HepG2 (cell line): ENCODE measurements around the gene FAM20A. TPM values are rescaled to one million over a fixed set of nuclear protein-coding genes. Genes with fewer than 3 reads are reported as not detected.
A peak's percentile ranks its signal among the peaks of the same experiment; 100 is the strongest.

ENCODE experiments used
- ATAC-seq: fragments of 200-7000 bp; cut with Tn5 transposase; 3 replicates; pipeline ENCODE4 v1.9.1; 2020; ENCODE audit warnings: mild to moderate bottlenecking, moderate library complexity
- BruUV-seq: library from RNA; stranded (reverse); fragments of 400-500 nt; replicated peaks from 2 replicates; lab custom pipeline; 2021; lab: Mats Ljungman, UMichigan
- CTCF ChIA-PET: fragments of 300-600 bp; formaldehyde crosslinking; extraction: SDS; loops from one replicate; lab custom pipeline; 2021; ENCODE audit warnings: low total read pairs, inconsistent platforms, low intra/inter-chr PET ratio; lab: Yijun Ruan, JAX
- POLR2A ChIA-PET: fragments of 350-600 bp; sonication (Branson Sonifier 250); formaldehyde crosslinking; loops from one replicate; lab custom pipeline; 2020; ENCODE audit warnings: antibody characterized with exemption, inconsistent platforms; lab: Yijun Ruan, JAX
- DNase-seq: peaks from one replicate; pipeline ENCODE4 v3.0.0-alpha.2; 2015; ENCODE audit warnings: low spot score
- FAIRE-seq: peaks from 3 replicates; lab custom pipeline; 2011; peaks lifted over from hg19 to GRCh38; lab: Jason Lieb, UNC
- H2AFZ ChIP-seq: one replicate; pipeline ENCODE4 v1.6.1; 2011; ENCODE audit warnings: low read length, inconsistent platforms
- H3K27ac ChIP-seq: fragments of 300-600 bp; 3 replicates; pipeline ENCODE4 v1.8.0; 2011; ENCODE audit warnings: mixed run types, mild to moderate bottlenecking, mixed read lengths, low read length, inconsistent platforms; ENCODE audit not compliant: insufficient read depth; ENCODE audit errors: extremely low read length
- H3K27me3 ChIP-seq, 2 experiments: fragments of 200-600 bp in 1 of 2; 2 replicates in 1 of 2; 3 replicates in 1 of 2; pipeline versions ENCODE4 v1.6.0 to v1.8.0; 2011; ENCODE audit warnings: low read length in 2 of 2, mild to moderate bottlenecking in 2 of 2, moderate library complexity in 2 of 2, inconsistent platforms in 1 of 2; ENCODE audit not compliant: insufficient read depth in 2 of 2, control insufficient read depth in 1 of 2
- H3K36me3 ChIP-seq, 2 experiments: fragments of 200-600 bp in 1 of 2; replicated peaks in 1 of 2; 2 replicates in 1 of 2; 3 replicates in 1 of 2; pipeline versions ENCODE4 v1.5.1 to v1.8.0; 2011; ENCODE audit warnings: low read length in 2 of 2, inconsistent platforms in 1 of 2; ENCODE audit not compliant: insufficient read depth in 2 of 2, control insufficient read depth in 1 of 2
- H3K4me1 ChIP-seq: 2 replicates; pipeline ENCODE4 v1.5.1; 2012; ENCODE audit warnings: low read length, inconsistent platforms; ENCODE audit not compliant: insufficient read depth
- H3K4me2 ChIP-seq: 2 replicates; pipeline ENCODE4 v1.6.0; 2011; ENCODE audit warnings: low read depth, low read length, inconsistent platforms
- H3K4me3 ChIP-seq, 3 experiments: fragments of 200-600 bp in 1 of 3; sonication (generic), shearing (Covaris generic) in 1 of 3; replicated peaks in 1 of 3; 2 replicates each; pipeline ENCODE4 v1.5.1; 2011 to 2016; ENCODE audit warnings: low read length in 3 of 3, inconsistent platforms in 2 of 3, low read depth in 2 of 3, mild to moderate bottlenecking in 2 of 3, control low read depth in 1 of 3, mixed read lengths in 1 of 3; ENCODE audit not compliant: insufficient read depth in 1 of 3
- H3K79me2 ChIP-seq: one replicate; pipeline ENCODE4 v1.6.1; 2011; ENCODE audit warnings: low read length, inconsistent platforms; ENCODE audit not compliant: insufficient read depth
- H3K9ac ChIP-seq: 2 replicates; pipeline ENCODE4 v1.6.0; 2011; ENCODE audit warnings: mild to moderate bottlenecking, low read depth, low read length, inconsistent platforms; ENCODE audit not compliant: insufficient read depth
- H3K9me3 ChIP-seq: 2 replicates; pipeline ENCODE4 v1.5.1; 2012; ENCODE audit warnings: mild to moderate bottlenecking, low read length
- H4K20me1 ChIP-seq: 2 replicates; pipeline ENCODE4 v1.6.0; 2011; ENCODE audit warnings: inconsistent platforms, mild to moderate bottlenecking, low read length, moderate library complexity; ENCODE audit not compliant: insufficient read depth
- ATF7 ChIP-seq, 2 experiments: fragments of 450-650 bp in 1 of 2; sonication (generic) in 1 of 2; formaldehyde crosslinking in 1 of 2; IDR thresholded peaks; 2 replicates each; pipeline versions ENCODE4 v1.4.0 to v1.6.1; 2016 to 2020; ENCODE audit warnings: antibody characterized with exemption in 1 of 2, mild to moderate bottlenecking in 1 of 2, missing genetic modification reagents in 1 of 2
- DMAP1 ChIP-seq: IDR thresholded peaks from 2 replicates; pipeline ENCODE4 v1.6.1; 2016
- ELF3 ChIP-seq: IDR thresholded peaks from 2 replicates; pipeline ENCODE4 v1.6.1; 2016; ENCODE audit warnings: missing genetic modification reagents, missing compliant biosample characterization
- HINFP ChIP-seq: sonication (generic); formaldehyde crosslinking; IDR thresholded peaks from 2 replicates; pipeline ENCODE4 v1.4.0; 2020; ENCODE audit warnings: low read depth, mild to moderate bottlenecking, missing genetic modification reagents
- HOMEZ ChIP-seq: IDR thresholded peaks from 2 replicates; pipeline ENCODE4 v1.6.1; 2016; ENCODE audit warnings: low read depth
- IKZF5 ChIP-seq: IDR thresholded peaks from 2 replicates; pipeline ENCODE4 v1.6.1; 2018; ENCODE audit warnings: missing genetic modification reagents, mild to moderate bottlenecking, missing compliant biosample characterization
- IRF9 ChIP-seq: sonication (generic); formaldehyde crosslinking; IDR thresholded peaks from 2 replicates; pipeline ENCODE4 v1.8.0; 2022; ENCODE audit warnings: missing genetic modification reagents, mild to moderate bottlenecking, borderline replicate concordance
- KDM4B ChIP-seq: sonication (generic); formaldehyde crosslinking; IDR thresholded peaks from 2 replicates; pipeline ENCODE4 v1.4.0; 2020; ENCODE audit warnings: missing genetic modification reagents
- MAX ChIP-seq: IDR thresholded peaks from 2 replicates; pipeline ENCODE4 v1.6.1; 2012; ENCODE audit warnings: inconsistent platforms
- MEF2D ChIP-seq: sonication (generic); formaldehyde crosslinking; IDR thresholded peaks from 2 replicates; pipeline ENCODE4 v1.5.1; 2020; ENCODE audit warnings: mild to moderate bottlenecking, missing genetic modification reagents
- SIN3A ChIP-seq: IDR thresholded peaks from 2 replicates; pipeline ENCODE4 v1.6.1; 2011; ENCODE audit warnings: low read depth, mild to moderate bottlenecking, control low read depth, low read length, borderline replicate concordance
- SKI ChIP-seq: fragments of 450-650 bp; IDR thresholded peaks from one replicate; pipeline ENCODE4 v1.6.1; 2018; ENCODE audit warnings: mild to moderate bottlenecking; ENCODE audit not compliant: partially characterized antibody
- ZC3H4 ChIP-seq: sonication (generic); formaldehyde crosslinking; IDR thresholded peaks from 2 replicates; pipeline ENCODE4 v1.4.0; 2020; ENCODE audit warnings: missing genetic modification reagents, borderline replicate concordance
- ZFP41 ChIP-seq: sonication (generic); formaldehyde crosslinking; IDR thresholded peaks from 2 replicates; pipeline ENCODE4 v1.4.0; 2020; ENCODE audit warnings: mild to moderate bottlenecking, missing genetic modification reagents, borderline replicate concordance
- ZNF124 ChIP-seq: sonication (generic); formaldehyde crosslinking; IDR thresholded peaks from 2 replicates; pipeline ENCODE4 v1.4.0; 2020; ENCODE audit warnings: missing genetic modification reagents
- ZNF253 ChIP-seq: sonication (generic); formaldehyde crosslinking; IDR thresholded peaks from 2 replicates; pipeline ENCODE4 v1.8.0; 2022; ENCODE audit warnings: mild to moderate bottlenecking, missing genetic modification reagents, borderline replicate concordance
- ZNF605 ChIP-seq: sonication (generic); formaldehyde crosslinking; IDR thresholded peaks from 2 replicates; pipeline ENCODE4 v1.8.0; 2022; ENCODE audit warnings: mild to moderate bottlenecking, missing genetic modification reagents
- WGBS: methylation state at CpG from one replicate; pipeline ENCODE4 v1.1.6; 2017; ENCODE audit warnings: low lambda C conversion rate; 5-methylcytosine and 5-hydroxymethylcytosine counted together
- in situ Hi-C: cut with HindIII; loops from 2 replicates; pipeline ENCODE4 v1.10.0; 2017; ENCODE audit warnings: low pct_unique_long_range_greater_than_20kb; ENCODE audit not compliant: extremely low pct_ligation_motif_present
- intact Hi-C: fragments of 100-400 bp; cut with micrococcal nuclease; formaldehyde crosslinking; loops from one replicate; pipeline ENCODE4 v1.10.0; 2022; ENCODE audit not compliant: unreplicated experiment
- polyA plus RNA-seq, 8 experiments: library from polyadenylated mRNA; depleted of rRNA in 3 of 8; stranded (reverse) in 7 of 8; unstranded in 1 of 8; fragments of >200 nt; fragmentation: Illumina TruSeq in 4 of 8; extraction: Trizol in 4 of 8; gene quantifications; 2 replicates each; pipeline versions ENCODE4 v1.2.1 to v1.2.3, GENCODE V29; 2011 to 2016; ENCODE audit warnings: low read depth in 4 of 8, missing spikeins in 1 of 8, mixed read lengths in 1 of 8; ENCODE audit not compliant: insufficient read depth in 1 of 8
- total RNA-seq, 5 experiments: library from RNA; depleted of rRNA; stranded (reverse); fragments of >200 nt; fragmentation: Illumina TruSeq; extraction: Trizol; gene quantifications; 2 replicates each; pipeline ENCODE4 v1.2.3, GENCODE V29; 2016; ENCODE audit warnings: low read depth in 1 of 5

The FAM20A gene
- total and polyA plus RNA-seq, 2 of the 13 experiments (the other 11 are each of a cell fraction or from before 2014, with no cell fraction given) = 9.3 to 20.7 TPM

- no peak for TF ChIP-seq IKZF5 (CRISPR knock-in tag)
- 0 out of 2 replicates have a peak, but pooled peaks have one; percentile 12 for TF ChIP-seq SIN3A
- 0 out of 2 replicates have a peak, but pooled peaks have one; percentile 15 for TF ChIP-seq MAX
- TF ChIP-seq KDM4B (CRISPR knock-in tag) = no peak
Measured at GRCh38 chr17:68599091-68599490, 2.1 kb downstream of the FAM20A start (continued).

- Histone ChIP-seq H3K27ac (peak overlapping the region; percentile 77), H2AFZ (no peak overlapping the region), H3K4me2 (peak overlapping the region; percentile 79), H3K9me3 (no peaks in the 10 kb centered on the region), H3K4me3 (peak overlapping the region; percentile 60 to 79 (median 61); a peak in 5 of 6 replicates), H3K36me3 (no peaks in the 10 kb centered on the region), H3K79me2 (peaks cover 3% of the 10 kb centered on the region), H3K9ac (peak overlapping the region; percentile 74), H3K4me1 (peaks cover 60% of the 10 kb centered on the region), H3K27me3 (peaks cover 3 to 11% of the 10 kb centered on the region in 2 experiments; a peak in 1 of 5 replicates), H4K20me1 (no peaks in the 10 kb centered on the region)
- POLR2A ChIA-PET = interaction anchor here (0.6 to 4.7 kb wide), 15 partner anchors 8 to 161 kb away, joined by 3 to 22 read pairs (median 3); partner anchors contain the start of gene PRKAR1A
- BruUV-seq = no TSS peak
- peak; percentile 69 for DNase-seq
- intact Hi-C loops (no loop called here), in situ Hi-C loops (loop anchor here (5.0 kb wide), 1 partner anchor 56 kb away; no protein-coding TSS in a partner anchor)
- FAIRE-seq = peak; percentile 63
- CTCF ChIA-PET = no interaction called here
- 2% methylated on average over 4 of the region's 4 CpGs for WGBS
- no peak for ATAC-seq
- TF ChIP-seq SKI = no peak
- TF ChIP-seq ZFP41 (CRISPR knock-in tag) = no peak
- TF ChIP-seq ZNF605 (CRISPR knock-in tag) = no peak
- TF ChIP-seq ZNF124 (CRISPR knock-in tag) = no peak
- no peak for TF ChIP-seq DMAP1 (CRISPR knock-in tag)
- TF ChIP-seq ATF7 (IDR thresholded peaks at IDR 0.05) = no peak
- TF ChIP-seq ATF7 (CRISPR knock-in tag; IDR thresholded peaks at IDR 0.05) = no peak
- TF ChIP-seq ZNF253 (CRISPR knock-in tag) = no peak
- no peak for TF ChIP-seq ZC3H4 (CRISPR knock-in tag)
- TF ChIP-seq HOMEZ (CRISPR knock-in tag) = no peak; the same call in 1 of the 2 replicates
- TF ChIP-seq ELF3 (CRISPR knock-in tag) = peak; percentile 44; the same call in 1 of the 2 replicates
- TF ChIP-seq IRF9 = no peak
- no peak for TF ChIP-seq MEF2D (CRISPR knock-in tag)
- no peak for TF ChIP-seq HINFP (CRISPR knock-in tag)
Measured at GRCh38 chr17:68598545-68598961, 2.6 kb downstream of the FAM20A start.
